K562 (cell line): ENCODE results near the gene CC2D2B. TPM values are rescaled to one million over a fixed set of nuclear protein-coding genes. Genes with fewer than 3 reads are reported as not detected.

Source experiments
- ATF1 ChIP-seq, 2 experiments: fragments of 450-650 bp in 1 of 2; IDR thresholded peaks; 2 replicates each; pipeline ENCODE4 v1.6.1; 2016; ENCODE audit warnings: missing compliant biosample characterization in 1 of 2, missing genetic modification characterization in 1 of 2
- CHD2 ChIP-seq: IDR thresholded peaks from 2 replicates; pipeline ENCODE4 v1.6.1; 2011; ENCODE audit warnings: low read depth, low read length
- CREB1 ChIP-seq, 2 experiments: sonication (generic) in 1 of 2; formaldehyde crosslinking in 1 of 2; IDR thresholded peaks; 2 replicates each; pipeline versions ENCODE4 v1.6.1 to v1.8.0; 2012 to 2022; ENCODE audit warnings: inconsistent platforms in 1 of 2, mild to moderate bottlenecking in 1 of 2, missing genetic modification reagents in 1 of 2, moderate library complexity in 1 of 2
- ERF ChIP-seq: fragments of 450-650 bp; formaldehyde crosslinking; IDR thresholded peaks from 2 replicates; pipeline ENCODE4 v1.4.0; 2020; ENCODE audit warnings: mild to moderate bottlenecking, mixed read lengths
- L3MBTL2 ChIP-seq: fragments of 450-650 bp; IDR thresholded peaks from 2 replicates; pipeline ENCODE4 v1.6.1; 2016; ENCODE audit warnings: mild to moderate bottlenecking, moderate library complexity
- MAZ ChIP-seq, 2 experiments: fragments of 450-650 bp in 1 of 2; sonication (generic) in 1 of 2; formaldehyde crosslinking; IDR thresholded peaks in 1 of 2; conservative IDR thresholded peaks in 1 of 2; 2 replicates each; pipeline versions ENCODE4 v1.4.0 to v1.5.0; 2020; ENCODE audit warnings: mild to moderate bottlenecking in 1 of 2, missing genetic modification reagents in 1 of 2
- MCM5 ChIP-seq: fragments of 450-650 bp; IDR thresholded peaks from 2 replicates; pipeline ENCODE4 v1.6.1; 2016; ENCODE audit warnings: low read depth
- NBN ChIP-seq: fragments of 450-650 bp; IDR thresholded peaks from 2 replicates; pipeline ENCODE4 v1.6.1; 2016; ENCODE audit warnings: low read depth, mild to moderate bottlenecking
- NCOA2 ChIP-seq, 2 experiments: fragments of 450-650 bp; IDR thresholded peaks; 2 replicates each; pipeline ENCODE4 v1.6.1; 2018; ENCODE audit warnings: mild to moderate bottlenecking in 2 of 2, moderate library complexity in 1 of 2; ENCODE audit not compliant: partially characterized antibody in 2 of 2
- NEUROD1 ChIP-seq: fragments of 150-350 bp; IDR thresholded peaks from 2 replicates; pipeline ENCODE4 v1.6.1; 2014; ENCODE audit warnings: borderline replicate concordance, low read length, low read depth; ENCODE audit not compliant: partially characterized antibody
- ZNF699 ChIP-seq: fragments of 250-450 bp; sonication (Bioruptor Pico); IDR thresholded peaks from 2 replicates; pipeline ENCODE4 v1.8.0; 2021; ENCODE audit warnings: mild to moderate bottlenecking, moderate library complexity; ENCODE audit not compliant: insufficient replicate concordance
- polyA plus RNA-seq, 8 experiments: library from polyadenylated mRNA; depleted of rRNA in 4 of 8; stranded (reverse) in 5 of 8; unstranded in 3 of 8; fragments of >200 nt; fragmentation: Nextera tagmentation in 2 of 8; fragmentation: Illumina TruSeq in 1 of 8; extraction: Ambion mirVana in 2 of 8; extraction: Trizol in 1 of 8; gene quantifications; 2 replicates each; pipeline versions ENCODE4 v1.2.1 to v1.2.3, GENCODE V29; 2011 to 2014; ENCODE audit warnings: inconsistent platforms in 1 of 8, missing spikeins in 1 of 8
- total RNA-seq, 7 experiments: library from RNA; depleted of rRNA in 6 of 7; stranded (reverse); fragments of >200 nt in 6 of 7; fragmentation: Illumina TruSeq in 2 of 7; extraction: Trizol in 2 of 7; gene quantifications; 2 replicates each; pipeline versions ENCODE4 v1.2.1 to v1.2.3, GENCODE V29; 2011 to 2021; ENCODE audit warnings: low replicate concordance in 1 of 7
- TF ChIP-seq, protein P1 (sequence below), 3 experiments: IDR thresholded peaks in 2 of 3; conservative IDR thresholded peaks in 1 of 3; 2 replicates each; pipeline ENCODE4 v1.5.1; 2011 to 2012; ENCODE audit warnings: low read length in 3 of 3, mild to moderate bottlenecking in 3 of 3, control low read depth in 2 of 3, improper control_type of control experiment in 1 of 3, inconsistent platforms in 1 of 3, low read depth in 1 of 3, mixed read lengths in 1 of 3, moderate library complexity in 1 of 3; ENCODE audit not compliant: insufficient read depth in 2 of 3
- TF ChIP-seq, protein P2 (sequence below): sonication (generic); formaldehyde crosslinking; IDR thresholded peaks from 2 replicates; pipeline ENCODE4 v1.9.0; 2022; ENCODE audit warnings: mild to moderate bottlenecking, missing genetic modification reagents
- TF ChIP-seq, protein P3 (sequence below): IDR thresholded peaks from 2 replicates; pipeline ENCODE4 v1.6.1; 2011; ENCODE audit warnings: borderline replicate concordance, low read depth, mild to moderate bottlenecking, moderate library complexity, low read length; ENCODE audit not compliant: insufficient read depth, poor library complexity, severe bottlenecking
- TF ChIP-seq, protein P4 (sequence below), 2 experiments: IDR thresholded peaks; 2 replicates each; pipeline ENCODE4 v1.6.1; 2012; ENCODE audit warnings: improper control_type of control experiment in 2 of 2, low read depth in 2 of 2, low read length in 2 of 2, borderline replicate concordance in 1 of 2

CC2D2B gene
- total and polyA plus RNA-seq, 9 of the 15 experiments (the other 6 are each of a cell fraction or from before 2014, with no cell fraction given): 0.10 to 0.34 (median 0.20) TPM; not detected in 5

DNA sequence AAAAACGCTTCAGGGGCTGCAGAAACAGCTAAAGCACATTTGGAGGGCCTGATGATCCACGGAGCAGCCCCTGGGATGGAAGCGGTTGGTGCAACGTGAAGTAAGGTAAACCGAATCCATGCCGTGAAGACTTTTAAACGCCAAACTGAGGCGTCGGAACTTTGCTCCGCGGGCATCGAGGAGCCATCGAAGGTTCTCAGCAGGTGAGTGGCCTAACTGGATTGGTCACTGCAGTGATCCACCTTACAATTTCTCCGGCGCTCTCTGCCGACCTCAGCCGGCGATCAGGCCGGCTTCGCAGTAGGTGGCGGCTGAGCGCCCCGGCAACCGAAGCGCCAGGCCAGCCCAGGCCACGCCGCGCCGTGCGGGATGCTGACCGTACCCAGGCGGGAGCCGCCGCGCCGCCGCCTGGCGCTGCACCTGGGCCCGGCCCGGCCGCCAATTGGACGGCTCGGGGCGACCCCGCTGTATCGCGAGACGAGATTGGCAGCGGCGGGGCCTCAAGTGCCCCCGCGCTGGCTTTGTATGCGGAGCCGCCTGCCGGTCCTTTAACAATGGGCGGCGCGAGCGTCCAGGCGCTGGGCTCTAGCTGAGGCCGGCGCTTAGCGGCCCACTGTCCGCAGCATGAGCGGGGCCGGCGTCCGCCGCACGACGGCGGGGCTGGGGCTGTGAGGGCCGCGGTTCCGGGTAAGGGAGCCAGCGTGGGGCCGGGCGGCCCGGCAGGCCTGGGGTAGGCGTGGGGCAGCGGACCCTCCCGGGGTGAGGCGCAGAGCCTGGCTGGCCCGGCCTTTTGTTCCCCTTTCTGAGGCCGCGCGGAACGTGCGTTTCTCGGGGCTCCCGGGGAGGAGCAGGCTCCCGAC lies 135.5 kb downstream of the CC2D2B start, which contains the start of gene CCNJ (continued):
- TF ChIP-seq, protein P1, sequence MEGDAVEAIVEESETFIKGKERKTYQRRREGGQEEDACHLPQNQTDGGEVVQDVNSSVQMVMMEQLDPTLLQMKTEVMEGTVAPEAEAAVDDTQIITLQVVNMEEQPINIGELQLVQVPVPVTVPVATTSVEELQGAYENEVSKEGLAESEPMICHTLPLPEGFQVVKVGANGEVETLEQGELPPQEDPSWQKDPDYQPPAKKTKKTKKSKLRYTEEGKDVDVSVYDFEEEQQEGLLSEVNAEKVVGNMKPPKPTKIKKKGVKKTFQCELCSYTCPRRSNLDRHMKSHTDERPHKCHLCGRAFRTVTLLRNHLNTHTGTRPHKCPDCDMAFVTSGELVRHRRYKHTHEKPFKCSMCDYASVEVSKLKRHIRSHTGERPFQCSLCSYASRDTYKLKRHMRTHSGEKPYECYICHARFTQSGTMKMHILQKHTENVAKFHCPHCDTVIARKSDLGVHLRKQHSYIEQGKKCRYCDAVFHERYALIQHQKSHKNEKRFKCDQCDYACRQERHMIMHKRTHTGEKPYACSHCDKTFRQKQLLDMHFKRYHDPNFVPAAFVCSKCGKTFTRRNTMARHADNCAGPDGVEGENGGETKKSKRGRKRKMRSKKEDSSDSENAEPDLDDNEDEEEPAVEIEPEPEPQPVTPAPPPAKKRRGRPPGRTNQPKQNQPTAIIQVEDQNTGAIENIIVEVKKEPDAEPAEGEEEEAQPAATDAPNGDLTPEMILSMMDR (IDR thresholded peaks at IDR 0.05 in 2 of 3, conservative IDR thresholded peaks at IDR 0.05 in 1 of 3; ENCODE audit: insufficient read depth in 2 of 3, low read depth in 1 of 3, low read length in 3 of 3): peak in 2 of 3 experiments; percentile 16 to 23; a peak in 2 of 6 replicates
- TF ChIP-seq NEUROD1: peak; percentile 40
- TF ChIP-seq NBN: no peak
- TF ChIP-seq MCM5: no peak
- 0 out of 2 replicates have a peak, but pooled peaks have one; percentile 19 for TF ChIP-seq ERF (CRISPR knock-in tag)
- no peak for TF ChIP-seq NCOA2 (IDR thresholded peaks at IDR 0.05; ENCODE audit: partially characterized antibody in 2 of 2)
- TF ChIP-seq, protein P2, sequence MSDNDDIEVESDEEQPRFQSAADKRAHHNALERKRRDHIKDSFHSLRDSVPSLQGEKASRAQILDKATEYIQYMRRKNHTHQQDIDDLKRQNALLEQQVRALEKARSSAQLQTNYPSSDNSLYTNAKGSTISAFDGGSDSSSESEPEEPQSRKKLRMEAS (CRISPR knock-in tag): peak; percentile 65; the same call in 1 of the 2 replicates
- TF ChIP-seq MAZ (CRISPR knock-in tag; conservative IDR thresholded peaks at IDR 0.05 in 1 of 2, IDR thresholded peaks at IDR 0.05 in 1 of 2): peak; percentile 51 to 77; a peak in 3 of 4 replicates
- peak; percentile 97 for TF ChIP-seq CHD2
- no peak for TF ChIP-seq ZNF699 (CRISPR knock-in tag)
- no peak for TF ChIP-seq CREB1 (IDR thresholded peaks at IDR 0.05)
- TF ChIP-seq CREB1 (CRISPR knock-in tag; IDR thresholded peaks at IDR 0.05): 0 out of 2 replicates have a peak, but pooled peaks have one; percentile 2
- TF ChIP-seq, protein P3, sequence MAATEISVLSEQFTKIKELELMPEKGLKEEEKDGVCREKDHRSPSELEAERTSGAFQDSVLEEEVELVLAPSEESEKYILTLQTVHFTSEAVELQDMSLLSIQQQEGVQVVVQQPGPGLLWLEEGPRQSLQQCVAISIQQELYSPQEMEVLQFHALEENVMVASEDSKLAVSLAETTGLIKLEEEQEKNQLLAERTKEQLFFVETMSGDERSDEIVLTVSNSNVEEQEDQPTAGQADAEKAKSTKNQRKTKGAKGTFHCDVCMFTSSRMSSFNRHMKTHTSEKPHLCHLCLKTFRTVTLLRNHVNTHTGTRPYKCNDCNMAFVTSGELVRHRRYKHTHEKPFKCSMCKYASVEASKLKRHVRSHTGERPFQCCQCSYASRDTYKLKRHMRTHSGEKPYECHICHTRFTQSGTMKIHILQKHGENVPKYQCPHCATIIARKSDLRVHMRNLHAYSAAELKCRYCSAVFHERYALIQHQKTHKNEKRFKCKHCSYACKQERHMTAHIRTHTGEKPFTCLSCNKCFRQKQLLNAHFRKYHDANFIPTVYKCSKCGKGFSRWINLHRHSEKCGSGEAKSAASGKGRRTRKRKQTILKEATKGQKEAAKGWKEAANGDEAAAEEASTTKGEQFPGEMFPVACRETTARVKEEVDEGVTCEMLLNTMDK: peak; percentile 55
- no peak for TF ChIP-seq ATF1 (CRISPR knock-in tag; IDR thresholded peaks at IDR 0.05)
- TF ChIP-seq ATF1 (tag; IDR thresholded peaks at IDR 0.05): peak; percentile 37; the same call in 1 of the 2 replicates
- peak; percentile 99 for TF ChIP-seq L3MBTL2
- TF ChIP-seq, protein P4, sequence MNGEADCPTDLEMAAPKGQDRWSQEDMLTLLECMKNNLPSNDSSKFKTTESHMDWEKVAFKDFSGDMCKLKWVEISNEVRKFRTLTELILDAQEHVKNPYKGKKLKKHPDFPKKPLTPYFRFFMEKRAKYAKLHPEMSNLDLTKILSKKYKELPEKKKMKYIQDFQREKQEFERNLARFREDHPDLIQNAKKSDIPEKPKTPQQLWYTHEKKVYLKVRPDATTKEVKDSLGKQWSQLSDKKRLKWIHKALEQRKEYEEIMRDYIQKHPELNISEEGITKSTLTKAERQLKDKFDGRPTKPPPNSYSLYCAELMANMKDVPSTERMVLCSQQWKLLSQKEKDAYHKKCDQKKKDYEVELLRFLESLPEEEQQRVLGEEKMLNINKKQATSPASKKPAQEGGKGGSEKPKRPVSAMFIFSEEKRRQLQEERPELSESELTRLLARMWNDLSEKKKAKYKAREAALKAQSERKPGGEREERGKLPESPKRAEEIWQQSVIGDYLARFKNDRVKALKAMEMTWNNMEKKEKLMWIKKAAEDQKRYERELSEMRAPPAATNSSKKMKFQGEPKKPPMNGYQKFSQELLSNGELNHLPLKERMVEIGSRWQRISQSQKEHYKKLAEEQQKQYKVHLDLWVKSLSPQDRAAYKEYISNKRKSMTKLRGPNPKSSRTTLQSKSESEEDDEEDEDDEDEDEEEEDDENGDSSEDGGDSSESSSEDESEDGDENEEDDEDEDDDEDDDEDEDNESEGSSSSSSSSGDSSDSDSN (IDR thresholded peaks at IDR 0.05; ENCODE audit: borderline replicate concordance in 1 of 2, low read depth in 2 of 2, low read length in 2 of 2): peak; percentile 18 to 85; a peak in 1 of 4 replicates
